HG02885 (cell line): ENCODE results near the gene SMARCD3.

Experiments used
- ATAC-seq: cut with Tn5 transposase; IDR thresholded peaks from one replicate; pipeline ENCODE4 v1.9.1; 2021; ENCODE audit warnings: mild to moderate bottlenecking; ENCODE audit not compliant: unreplicated experiment, poor library complexity

SMARCD3 gene

DNA sequence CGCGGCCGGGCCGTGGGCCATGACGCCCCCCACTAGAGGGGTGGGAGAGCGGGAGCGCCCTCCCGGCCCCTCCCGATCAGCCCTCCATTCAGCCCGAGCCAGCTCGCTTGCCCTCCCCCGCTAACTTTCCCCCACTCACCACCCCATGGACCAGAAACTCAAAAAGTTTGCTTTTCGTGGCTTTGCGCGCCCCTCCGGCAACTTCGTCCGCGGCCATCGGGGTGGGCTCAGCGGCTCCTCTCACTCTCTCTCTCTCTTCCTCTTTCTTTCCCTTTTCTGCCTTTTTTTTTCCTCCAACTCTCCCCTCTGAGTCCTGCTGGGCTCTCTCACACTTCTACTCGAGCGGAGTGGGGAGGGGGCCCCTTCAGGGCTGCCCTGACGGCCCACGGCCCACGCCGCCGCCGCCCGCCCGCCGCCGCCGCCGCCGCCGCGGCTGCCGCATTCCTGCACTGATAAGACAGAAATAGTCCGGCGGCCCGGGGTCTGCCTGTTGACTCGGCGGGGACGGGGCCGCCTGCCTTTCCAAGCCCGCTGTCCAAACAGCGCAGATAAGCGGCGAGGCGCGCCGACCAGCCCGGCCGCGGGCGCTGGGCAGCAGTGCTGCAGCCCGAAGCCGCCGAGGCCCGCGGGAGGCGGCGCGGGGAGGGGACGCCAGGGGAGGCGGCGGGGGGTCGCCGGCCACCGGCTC lies at the start of gene SMARCD3:
Gene SMARCD3 (minus strand): TSS at position 349 of the 688 bp plus-strand sequence. CDS start 132 bp downstream, at position 217.
- no peak for ATAC-seq

DNA sequence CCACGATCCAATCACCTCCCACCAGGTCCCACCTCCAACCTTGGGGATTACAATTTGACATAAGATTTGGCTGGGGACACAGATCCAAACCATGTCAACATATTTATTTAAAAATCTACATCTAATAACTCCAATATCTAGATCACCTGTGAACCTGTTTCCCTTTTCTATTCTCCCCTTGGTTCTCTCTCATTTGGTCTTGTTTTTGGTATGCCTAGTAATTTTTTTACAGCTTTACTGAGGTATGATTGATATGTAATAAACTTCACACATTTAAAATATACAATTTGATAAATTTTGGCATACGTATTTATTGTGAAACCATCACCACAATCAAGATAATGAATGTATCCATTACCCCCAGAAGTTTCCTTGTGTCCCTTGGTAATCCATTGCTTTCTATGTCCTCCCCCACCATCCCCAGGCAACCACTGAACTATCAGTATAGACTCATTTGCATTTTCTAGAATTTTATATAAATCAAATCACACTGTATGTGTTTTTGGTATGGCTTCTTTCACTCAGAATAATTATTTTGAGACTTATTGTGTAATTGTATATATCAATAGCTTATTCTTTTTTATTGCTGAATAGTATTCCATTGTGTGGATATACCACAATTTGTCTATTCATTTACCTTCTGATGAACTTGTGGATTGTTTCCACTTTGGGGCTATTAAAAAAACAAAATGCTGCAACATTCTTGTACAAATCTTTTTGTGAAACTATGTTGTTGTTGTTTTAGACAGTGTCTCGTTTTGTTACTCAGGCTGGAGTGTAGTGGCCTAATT lies 47.9 kb upstream of the SMARCD3 start:
- ATAC-seq = no peak

DNA sequence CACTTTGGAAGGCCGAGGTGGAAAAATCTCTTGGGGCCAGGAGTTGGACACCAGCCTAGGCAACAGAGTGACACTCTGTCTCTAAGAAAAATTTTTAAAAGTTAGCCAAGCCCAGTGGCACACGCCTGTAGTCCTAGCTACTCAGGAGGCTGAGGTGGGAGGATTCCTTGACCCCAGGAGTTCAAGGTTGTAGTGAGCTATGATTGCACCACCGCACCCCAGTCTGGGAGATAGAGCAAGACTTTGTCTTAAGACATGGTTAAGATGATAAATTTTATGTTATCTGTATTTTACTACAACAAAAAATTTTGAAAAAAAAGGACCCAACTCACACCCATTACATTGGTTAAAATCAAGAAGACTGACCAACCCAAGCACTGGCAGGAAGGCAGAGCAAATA lies 44.4 kb upstream of the SMARCD3 start:
- no peak for ATAC-seq

DNA sequence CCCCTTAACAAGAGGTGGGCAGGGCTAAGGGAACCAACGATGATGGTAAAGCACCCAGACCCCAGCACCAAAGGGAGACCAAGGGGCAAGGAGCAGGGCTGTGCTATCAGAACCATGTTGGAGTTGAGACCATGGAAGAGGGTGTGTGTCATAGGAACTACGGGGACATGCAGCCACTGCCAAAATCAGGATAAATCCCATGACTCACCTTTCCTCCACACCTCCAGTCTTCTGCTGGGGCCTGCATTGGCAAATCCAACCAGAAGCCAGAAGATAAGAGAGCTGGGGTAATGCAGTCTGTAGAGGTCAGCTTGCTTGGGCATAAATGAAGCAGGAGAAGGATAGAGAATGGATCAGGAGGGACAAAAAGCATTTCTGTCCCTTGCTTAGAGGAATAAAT lies 42.7 kb upstream of the SMARCD3 start:
- no peak for ATAC-seq

DNA sequence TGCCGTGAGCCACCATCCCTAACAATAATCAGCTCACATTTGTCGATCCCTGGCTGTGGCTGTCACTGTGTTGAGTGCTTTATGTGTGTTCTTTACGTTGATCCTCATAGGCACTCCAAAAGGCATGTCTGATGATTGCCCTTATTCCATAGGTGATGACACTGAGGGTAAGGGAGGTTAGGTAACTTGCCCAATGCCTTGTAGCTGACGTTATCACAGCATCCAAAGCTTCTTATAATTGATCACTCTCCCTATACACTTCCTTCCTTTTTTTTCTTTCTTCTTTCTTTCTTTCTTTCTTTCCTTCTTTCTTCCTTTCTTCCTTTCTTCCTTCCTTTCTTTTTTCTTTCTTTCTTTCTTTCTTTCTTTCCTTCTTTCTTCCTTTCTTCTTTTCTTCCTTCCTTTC lies 41.9 kb upstream of the SMARCD3 start:
- ATAC-seq = no peak

DNA sequence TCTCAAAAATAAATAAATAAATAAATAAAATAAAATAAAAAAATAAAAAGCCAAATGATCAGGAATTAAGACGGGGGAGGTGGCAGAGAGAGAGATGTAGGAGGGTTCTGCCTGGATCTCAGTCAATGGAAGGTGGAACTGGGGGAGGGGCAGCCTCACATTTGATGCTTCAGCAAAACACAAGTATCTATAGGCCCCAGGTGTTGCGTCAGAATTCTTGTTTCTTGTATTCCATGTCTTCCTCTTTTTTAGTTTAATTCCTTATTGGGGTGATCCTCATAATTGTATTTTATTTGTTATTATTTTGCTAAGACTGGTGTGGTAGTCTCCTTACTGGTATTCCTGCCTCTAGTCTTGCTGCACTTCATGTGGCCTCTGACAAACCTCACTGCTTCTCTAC lies 41.4 kb upstream of the SMARCD3 start:
- ATAC-seq = no peak

DNA sequence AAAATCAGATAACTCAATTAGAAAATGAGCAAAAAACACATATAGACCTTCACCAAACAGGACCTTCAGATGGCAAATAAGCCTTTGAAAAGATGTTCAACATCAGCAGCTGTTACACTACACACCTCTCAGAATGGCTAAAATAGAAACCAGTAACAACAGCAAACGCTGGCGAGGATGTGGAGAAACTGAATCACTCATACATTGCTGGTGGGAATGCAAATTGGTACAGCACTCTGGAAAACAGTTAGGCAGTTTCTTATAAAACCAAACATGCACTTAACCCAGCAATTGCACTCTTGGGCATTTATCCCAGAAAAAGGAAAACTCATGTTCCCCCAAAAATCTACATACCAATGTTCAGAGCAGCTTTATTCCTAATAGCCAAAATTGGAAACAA lies 37.7 kb upstream of the SMARCD3 start:
- ATAC-seq = no peak

DNA sequence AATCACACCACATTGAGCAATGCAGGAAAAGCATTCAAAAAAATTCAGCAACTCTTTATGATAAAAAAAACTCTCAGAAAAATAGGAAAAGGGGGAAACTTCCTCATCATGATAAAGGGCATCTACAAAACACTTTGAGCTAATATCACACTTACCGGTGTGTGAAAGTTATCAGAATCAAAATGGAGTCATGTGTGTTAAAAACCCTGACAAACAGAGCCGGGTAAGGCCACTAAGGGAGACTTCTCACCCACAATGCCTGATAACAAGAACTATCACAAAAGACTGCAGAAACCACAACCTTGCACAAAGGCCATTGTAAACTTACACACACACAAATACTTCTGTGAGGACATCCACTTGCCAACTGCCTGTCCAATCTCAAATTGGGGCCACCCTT lies 34.8 kb upstream of the SMARCD3 start:
- no peak for ATAC-seq

DNA sequence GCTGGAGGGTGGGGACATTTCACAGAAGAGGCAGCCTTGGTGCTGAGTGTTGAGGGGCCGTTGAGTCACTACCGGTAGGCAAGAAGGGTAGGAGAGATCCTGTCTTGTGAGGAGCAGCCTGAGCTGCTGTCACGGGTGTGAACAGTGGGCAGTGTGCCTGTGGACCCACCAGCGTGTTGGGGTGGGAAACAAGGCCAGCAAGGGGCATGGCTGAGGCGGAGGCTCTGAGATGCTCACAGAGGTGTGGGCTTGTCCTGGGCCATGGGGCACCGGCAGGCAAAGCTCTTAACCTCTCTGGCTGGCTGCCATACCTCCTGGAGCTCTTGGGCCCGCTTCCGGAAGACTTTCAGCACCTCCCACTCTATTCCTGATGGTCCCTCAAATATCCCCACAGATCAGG lies 33.6 kb upstream of the SMARCD3 start:
- no peak for ATAC-seq

DNA sequence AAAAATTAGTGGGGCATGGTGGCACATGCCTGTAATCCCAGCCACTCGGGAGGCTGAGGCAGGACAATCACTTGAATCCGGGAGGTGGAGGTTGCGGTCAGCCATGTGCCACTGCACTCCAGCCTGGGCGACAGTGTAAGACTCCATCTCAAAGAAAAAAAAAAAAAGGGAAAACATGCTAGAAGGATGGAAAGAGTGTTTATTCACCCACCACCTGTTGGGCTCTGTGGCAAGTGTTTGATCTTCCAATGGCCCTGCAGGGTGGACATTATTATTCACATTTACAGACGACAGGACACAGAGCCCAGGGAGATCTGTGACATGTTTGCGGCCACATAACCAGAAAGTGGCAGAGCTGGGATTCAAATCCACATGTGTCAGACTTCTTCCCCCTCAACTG lies 33.2 kb upstream of the SMARCD3 start:
- no peak for ATAC-seq

DNA sequence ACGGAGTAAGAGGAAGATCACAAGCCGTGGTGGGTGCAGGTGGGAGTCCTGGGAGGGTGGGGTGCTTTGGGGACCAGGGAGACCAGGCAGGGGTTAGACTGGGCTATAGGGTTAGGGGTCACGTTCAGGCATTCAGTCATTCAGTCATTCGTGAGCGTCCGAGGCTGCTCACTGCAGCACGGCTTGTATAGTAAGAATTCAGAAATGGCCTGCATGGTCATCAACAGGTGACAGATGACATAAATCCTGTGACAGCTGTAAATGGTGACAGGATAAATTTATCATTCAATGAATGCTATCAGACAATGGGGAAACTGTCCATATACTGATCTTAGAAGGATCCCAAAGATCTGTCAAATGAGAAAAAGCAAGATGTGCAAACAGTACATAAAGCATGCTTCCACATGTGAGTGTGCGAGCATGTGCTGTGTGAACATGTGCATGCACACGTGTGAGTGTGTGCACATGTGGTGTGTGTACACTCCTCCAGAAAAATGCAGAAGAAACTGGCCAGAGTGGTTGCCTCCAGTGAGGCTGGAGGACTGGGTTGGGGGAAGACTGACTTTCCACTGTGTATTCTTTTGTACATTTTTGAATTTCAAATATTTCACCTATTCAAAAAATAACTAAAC lies 32.0 kb upstream of the SMARCD3 start:
- ATAC-seq = no peak

DNA sequence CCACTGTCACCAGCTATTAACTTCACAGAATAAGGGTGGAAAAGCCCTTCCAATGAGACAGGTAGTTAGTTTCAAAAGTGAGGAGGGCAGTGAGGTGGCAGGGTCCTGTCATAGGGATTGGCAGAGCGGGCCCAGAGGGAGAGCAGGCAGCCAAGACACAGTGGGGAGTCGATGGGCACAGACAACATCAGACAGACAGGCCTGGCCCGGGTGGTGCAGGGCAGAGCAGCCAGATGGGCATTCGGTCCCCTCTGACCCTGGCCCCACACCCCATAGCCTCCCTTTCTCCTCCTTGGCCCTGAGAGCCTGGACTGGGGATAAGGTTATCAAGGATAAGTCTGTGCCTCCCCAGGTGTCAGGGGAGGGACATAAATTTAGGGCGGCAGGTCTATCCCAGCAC lies 31.4 kb upstream of the SMARCD3 start:
- ATAC-seq = no peak

DNA sequence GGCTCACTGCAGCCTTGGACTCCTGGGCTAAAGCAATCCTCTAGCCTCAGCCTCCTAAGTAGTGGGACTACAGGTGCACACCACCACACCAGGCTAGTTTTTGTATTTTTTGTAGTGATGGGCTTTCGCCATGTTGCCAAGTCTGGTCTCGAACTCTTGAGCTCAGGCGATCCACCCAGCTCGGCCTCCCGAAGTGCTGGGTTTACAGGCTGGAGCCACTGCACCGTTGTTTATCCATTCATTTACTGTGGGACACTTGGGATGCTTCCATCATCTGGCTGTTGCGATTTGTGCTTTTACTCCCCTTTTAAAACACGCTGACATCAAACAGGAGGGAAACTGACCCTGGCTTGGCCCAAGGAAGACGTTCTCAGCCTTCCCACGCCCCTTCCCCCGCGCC lies 30.5 kb upstream of the SMARCD3 start:
- ATAC-seq = no peak

DNA sequence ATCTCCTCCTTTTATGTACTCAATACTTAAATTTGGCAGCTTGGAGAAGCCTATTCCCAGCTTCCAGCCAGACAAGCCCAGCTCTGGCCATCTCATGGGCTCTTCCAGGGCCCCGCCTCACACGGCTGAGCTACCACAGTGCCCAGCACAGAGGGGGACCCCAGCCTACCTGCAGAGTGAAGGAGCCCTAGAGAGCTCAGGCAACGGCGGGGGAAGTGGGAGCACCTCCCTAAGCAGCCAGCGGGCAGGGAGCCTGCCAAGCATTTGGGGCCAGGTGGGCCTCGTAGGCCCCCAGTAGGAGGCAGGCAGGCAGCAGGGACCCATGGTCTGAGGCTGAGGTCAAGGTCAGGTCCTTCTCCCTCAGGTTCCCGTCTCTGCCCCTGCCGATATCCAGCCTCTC lies 29.1 kb upstream of the SMARCD3 start:
- ATAC-seq = no peak

DNA sequence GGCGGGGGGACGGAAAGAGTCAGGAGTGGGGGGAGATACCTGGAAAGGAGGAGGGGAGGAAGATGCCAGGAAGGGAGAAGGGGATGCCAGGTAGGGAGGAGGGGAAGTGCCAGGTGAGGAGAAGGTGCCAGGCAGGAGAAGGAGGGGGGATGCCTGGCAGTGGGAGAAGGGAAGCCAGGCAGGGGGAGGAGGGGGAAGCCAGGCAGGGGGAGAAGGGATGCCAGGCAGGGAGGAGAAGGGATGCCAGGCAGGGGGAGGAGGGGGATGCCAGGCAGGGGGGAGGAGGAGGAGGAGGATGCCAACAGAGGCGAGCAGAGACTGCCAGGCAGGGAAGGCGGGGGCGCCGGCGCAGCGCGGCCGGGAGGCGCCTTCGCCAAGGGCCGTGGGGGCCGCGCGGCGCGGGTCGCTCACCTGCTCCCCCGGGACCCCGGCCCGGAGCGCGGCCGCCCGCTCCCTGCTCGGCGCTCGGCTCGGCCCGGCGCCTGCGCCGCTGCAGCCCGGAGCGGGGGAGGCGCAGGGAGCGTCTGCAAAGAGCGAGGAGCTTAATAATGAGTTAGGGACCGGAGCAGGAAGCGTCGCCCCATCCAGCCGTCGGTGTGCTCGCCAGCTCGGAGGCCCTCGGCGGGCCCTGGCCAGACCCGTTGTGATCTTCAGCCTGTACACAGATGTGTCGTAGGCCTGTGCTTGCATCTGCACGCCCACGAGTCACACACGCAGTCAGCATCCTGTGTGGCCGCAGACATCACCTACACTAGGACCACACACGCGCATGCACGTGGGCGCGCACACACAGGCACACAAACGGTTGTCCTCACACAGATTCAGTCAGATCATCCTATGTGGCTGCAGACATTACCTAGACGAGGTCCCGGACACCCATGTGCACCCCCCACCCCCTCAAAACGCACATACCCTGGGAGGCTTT lies 28.4 kb upstream of the SMARCD3 start:
- ATAC-seq = peak; percentile 76

DNA sequence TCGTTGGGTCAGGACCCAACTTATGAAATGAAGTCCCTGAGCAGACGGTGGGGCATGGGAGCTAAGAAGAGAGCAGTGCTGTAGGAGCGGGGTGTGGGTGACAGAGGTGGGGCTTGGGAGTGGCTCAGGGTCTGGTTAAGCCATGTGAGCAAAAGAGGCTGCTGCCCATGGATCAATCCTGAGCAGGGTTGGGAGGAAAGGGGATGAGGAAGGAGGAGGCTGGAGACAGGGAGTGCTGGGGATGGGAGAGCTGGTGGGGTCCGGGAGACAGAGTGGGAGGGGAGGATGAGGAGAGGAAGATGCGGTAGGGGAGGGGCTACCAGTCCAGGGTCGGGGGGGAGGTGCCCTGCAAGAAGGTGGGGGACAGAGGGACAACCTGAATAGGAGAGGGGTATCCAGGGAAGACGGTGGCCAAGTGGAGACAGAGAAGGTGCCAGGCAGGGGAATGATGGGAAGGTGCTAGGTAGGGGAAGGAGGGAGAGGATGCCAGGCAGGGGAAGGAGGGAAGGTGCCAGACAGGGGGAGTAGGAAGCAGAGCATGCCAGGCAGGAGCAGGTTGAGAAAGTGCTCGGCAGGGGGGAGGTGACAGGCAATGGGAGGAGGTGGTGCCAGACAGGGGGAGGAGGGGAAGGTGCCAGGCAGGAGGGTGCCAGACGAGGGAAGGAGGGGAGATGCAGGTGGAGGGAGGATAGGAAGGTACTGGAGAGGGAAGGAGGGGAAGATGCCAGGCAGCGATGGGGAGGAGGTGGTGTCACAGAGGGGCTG lies 27.5 kb upstream of the SMARCD3 start:
- no peak for ATAC-seq

DNA sequence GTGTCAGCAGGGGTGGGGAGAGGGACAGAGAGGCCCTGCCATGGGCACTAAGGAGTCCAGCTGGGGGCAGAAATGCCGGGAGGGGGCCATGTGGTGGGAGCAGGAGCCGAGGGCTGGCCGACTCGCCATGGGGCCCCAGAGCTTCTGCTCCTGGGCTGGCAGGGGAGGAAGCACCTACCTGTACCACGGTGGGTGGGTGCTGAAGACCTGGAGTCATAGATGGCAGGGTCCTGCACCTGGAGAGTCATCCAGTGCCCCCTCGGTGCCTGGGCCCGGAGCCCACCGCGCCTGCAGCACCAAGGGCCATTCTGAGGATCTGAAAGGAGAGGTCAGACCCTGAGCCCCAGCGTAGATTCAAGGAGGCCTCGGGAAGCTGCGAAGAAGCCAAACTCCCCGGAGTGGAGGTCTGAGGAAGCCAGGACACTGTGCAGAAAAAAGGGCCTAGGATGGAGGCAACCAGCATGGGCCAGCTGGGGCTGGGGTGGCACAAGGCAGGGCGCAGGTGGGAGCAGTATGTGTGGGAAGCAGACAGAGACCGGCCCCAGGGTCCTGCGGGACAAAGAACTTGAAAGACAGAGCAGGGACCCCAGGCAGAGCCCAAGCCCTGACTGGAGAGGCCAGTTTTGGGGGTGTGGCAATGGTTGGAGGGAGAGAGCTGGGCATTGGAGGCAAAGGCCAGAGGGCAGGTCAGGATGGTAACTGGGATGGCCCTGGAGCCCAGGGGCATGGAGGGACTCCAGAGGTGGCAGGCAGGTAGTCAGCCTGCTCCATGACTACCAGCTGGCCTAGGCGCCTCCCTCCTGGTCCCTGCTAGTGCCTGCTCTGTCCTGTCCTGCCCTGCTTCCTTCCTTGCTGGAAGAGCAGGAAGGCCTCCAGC lies 26.7 kb upstream of the SMARCD3 start:
- ATAC-seq = no peak

DNA sequence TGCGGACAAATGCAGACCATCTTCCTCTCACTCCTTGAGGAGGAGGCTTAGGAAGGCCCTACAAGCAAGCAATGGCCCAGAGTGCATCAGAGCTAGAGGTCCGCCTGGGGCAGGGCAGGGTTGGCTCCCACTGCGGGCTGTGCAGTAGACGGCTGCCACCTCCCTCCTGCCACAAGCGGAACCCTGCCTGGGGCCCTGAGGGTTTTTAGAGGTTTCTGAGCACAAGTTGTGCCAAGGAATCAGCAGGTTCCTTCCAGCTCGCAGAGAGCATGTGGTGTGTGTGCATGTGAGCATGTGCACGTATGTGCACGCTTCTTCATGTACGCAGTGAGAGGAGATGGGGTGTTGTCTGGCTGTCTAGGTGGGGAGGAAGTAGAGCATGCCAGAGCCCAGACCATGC lies 25.9 kb upstream of the SMARCD3 start:
- ATAC-seq = no peak
